DMS53 treated with DMSO at 0.1 percent for 48 hours (cell line): ENCODE measurements around the gene IRF3.

Experiments used
- DNase-seq: peaks from one replicate; lab custom pipeline; 2025; ENCODE audit not compliant: unreplicated experiment; lab: John Stamatoyannopoulos, UW

The IRF3 gene

GRCh38 chr19:49687566-49688316 lies 22.1 kb upstream of the IRF3 start:
- no peak for DNase-seq

- no peak for DNase-seq
Measured at GRCh38 chr19:49687150-49687549, 21.5 kb upstream of the IRF3 start.

DNA sequence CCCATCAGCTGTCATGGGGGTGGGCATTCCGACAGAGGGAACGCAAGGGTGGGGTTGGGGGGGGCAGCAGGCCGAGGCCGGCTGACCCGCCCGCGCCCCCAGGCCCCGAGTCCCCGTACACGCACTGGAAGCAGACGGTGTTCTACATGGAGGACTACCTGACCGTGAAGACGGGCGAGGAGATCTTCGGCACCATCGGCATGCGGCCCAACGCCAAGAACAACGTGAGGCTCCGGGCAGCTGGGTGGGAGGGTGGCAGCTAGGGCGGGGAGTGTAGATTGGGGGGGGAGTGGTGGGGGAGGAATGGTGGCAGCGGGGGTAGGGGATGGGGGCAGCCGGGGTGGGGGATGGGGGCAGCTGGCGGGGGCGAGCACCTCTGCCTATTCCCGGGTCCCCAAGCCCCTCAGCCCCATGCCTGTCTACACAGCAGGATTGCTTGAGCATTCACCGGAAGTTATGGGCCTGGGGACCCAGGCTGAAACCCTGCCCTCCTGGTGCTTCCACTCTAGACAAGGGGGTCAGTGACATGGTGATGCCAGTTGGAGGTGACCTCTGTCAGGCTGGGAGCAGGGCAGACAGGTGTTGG lies 20.9 kb upstream of the IRF3 start:
- DNase-seq: no peak

DNA sequence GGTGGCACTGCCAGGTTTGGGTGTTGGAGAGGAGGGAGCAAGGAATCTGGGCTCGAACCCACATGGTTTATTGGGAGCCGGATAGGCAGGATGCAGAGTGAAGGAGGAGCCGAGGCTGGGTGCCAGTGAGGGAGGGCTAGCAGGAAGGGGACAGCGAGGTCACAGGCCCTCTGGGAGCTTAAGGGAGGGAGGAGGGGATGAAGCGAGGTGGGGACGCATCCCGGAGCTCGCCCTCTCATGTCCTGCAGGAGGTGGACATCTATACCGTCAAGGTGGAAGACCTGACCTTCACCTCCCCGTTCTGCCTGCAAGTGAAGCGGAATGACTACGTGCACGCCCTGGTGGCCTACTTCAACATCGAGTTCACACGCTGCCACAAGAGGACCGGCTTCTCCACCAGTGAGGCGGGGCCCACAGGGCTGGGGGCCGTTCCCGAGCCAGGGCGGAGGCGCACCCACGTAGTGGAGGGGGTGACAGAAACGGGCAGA lies 20.2 kb upstream of the IRF3 start:
- DNase-seq: no peak

GRCh38 chr19:49684983-49685553 lies 19.4 kb upstream of the IRF3 start:
- no peak for DNase-seq

DNA sequence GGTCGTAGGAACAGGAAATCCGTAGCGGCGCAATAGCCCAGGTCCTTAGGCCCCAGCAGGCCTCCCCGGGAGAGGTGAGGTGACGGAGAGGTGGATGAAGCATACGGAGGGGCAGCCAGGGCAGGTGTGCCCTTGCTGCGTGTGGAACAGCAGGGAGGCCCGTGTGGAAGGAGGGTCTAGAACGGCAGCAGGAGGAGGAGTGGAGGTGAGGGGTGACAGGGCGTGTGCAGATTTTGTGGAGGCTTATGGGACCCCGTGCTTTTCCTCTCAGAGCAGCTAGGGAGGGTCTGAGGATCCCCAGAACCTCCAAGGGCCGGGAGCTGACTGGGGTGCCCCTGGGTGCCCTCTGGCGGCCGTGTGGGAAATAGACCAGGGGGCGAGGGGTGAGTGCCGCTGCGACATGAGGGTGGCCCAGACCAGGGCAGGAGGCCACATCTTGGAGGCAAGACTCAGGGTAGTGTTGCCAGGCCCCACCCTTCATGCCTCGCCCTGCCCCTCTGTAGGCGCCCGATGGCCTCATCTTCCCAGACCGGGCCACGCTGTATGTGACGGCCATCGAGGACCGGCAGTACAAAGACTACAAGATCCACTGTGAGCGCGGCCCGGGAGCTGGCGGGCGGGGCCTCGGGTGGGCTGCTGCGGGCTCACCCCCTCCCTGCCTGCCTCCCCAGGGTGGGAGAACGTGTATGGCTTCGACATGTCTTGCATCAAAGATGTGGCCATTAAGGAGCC lies 18.8 kb upstream of the IRF3 start:
- no peak for DNase-seq

- no peak for DNase-seq
Measured at GRCh38 chr19:49683814-49684250, 18.2 kb upstream of the IRF3 start.

DNA sequence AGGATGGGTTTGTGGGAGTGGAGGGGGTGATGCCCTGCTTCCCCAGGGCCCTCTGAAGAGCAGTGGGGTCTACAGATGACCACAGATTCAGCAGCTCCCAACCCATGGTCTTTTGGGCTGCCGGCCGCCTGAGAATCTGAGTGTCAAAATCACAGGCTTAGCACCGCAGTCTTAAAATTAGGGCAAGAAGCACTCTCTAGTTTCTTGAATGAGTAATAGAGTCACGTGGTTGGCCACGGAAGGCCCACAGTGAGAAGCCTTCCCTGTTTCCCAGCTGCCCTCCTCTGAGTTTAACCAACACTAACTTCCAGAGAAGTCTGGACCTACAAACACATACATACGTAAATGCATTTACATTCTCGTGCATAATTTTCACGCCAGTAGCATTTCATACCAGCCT lies 16.6 kb upstream of the IRF3 start:
- no peak for DNase-seq

DNA sequence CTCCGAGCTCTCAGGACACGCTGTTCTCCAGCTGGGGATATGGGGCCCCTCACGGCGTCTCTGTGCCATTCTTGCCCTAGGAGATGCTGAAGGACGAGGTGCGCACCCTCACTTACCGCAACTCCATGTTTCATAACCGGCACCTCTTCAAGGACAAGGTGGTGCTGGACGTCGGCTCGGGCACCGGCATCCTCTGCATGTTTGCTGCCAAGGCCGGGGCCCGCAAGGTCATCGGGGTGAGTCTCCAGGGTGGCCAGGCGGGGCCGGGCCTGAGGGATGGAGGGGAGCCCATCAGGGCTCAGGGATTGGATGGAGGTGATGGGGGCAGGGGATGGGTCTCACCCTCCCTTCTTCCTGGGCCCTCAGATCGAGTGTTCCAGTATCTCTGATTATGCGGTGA lies 16.2 kb upstream of the IRF3 start:
- no peak for DNase-seq

GRCh38 chr19:49680421-49681351 lies 15.0 kb upstream of the IRF3 start:
- peak; percentile 62 for DNase-seq

GRCh38 chr19:49679771-49680413 lies 14.2 kb upstream of the IRF3 start:
- no peak for DNase-seq

DNA sequence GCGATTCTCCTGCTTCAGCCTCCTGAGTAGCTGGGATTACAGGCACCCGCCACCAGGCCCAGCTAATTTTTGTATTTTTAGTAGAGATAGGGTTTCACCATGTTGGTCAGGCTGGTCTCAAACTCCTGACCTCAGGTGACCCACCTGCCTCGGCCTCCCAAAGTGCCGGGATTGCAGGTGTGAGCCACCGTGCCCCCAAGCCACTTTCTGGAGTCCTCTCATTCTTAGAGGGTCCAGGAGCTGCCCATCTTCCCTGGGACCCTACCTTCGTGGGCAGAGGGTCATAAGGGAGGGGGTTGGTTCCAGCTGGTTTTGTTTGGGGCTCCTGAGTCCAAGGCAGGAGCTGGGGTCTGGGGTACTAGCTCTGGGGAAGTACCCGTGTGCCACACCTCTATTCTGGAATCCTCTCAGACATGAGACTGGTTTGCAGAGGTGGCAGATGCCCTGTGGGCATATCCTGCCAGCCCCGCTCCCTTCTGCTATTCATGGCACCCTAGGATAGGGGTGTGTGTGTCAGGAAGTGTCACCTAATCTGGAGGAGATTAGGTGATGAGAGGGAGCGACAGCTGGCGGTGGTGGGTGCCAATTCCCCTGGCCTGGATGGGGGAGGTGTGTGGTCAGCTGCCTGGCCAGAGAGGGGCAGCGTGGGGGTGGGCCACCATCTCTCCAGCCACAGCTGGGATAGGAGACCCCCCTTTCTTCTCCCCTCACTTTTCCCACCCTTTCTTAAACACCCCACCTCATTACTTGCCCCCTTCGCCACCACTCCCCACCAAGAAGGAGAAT lies 13.5 kb upstream of the IRF3 start:
- no peak for DNase-seq

GRCh38 chr19:49677901-49678674 lies 12.4 kb upstream of the IRF3 start:
- no peak for DNase-seq

- no peak for DNase-seq
Measured at GRCh38 chr19:49677231-49677900, 11.7 kb upstream of the IRF3 start, which contains the start of gene PRMT1. Gene PRMT1 (plus strand): TSS chr19:49677271. CDS start chr19:49677281, 10 bp downstream.

GRCh38 chr19:49676784-49677230 lies 11.2 kb upstream of the IRF3 start:
- peak; percentile 100 for DNase-seq

DNA sequence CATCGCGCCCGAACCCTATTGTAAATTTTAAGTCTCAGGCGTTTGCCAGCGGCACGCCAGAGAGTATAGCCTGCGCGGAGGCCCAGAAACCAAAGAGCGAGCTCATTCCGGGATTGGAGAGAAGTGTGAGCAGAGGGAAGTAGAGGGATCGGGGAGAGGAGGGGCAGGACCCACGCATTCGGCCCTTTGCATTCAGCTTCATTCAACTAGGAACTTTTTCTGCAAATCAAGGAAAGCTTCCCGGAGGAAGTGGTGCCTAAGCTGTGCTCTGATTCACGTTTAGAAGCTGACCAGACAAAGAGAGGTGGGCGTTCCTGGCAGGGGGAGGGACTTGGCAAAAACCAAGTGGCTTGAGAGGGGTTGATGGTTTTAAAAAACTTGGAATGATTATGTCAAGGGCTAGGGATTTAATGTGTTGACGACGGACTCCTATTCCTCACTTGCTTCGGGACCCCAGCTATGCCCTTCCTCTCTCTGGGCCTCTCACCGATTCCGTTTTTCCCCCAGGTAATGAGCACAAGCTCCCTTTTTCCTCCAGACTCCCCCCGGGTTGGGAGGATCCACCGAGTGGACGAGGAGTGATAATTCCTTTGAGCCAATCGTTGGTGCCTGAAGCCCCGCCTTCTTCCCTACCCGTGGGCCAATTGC lies 10.6 kb upstream of the IRF3 start:
- DNase-seq: peak; percentile 81
